ENCODE results near the gene PALM.

Gene PALM

GRCh38 chr19:752652-753517, 44.1 kb downstream of the PALM start:
- no peak for DNase-seq

GRCh38 chr19:754530-754929, 45.8 kb downstream of the PALM start:
- DNase-seq = no peak

GRCh38 chr19:755063-755462, 46.3 kb downstream of the PALM start:
- DNase-seq = no peak

DNA sequence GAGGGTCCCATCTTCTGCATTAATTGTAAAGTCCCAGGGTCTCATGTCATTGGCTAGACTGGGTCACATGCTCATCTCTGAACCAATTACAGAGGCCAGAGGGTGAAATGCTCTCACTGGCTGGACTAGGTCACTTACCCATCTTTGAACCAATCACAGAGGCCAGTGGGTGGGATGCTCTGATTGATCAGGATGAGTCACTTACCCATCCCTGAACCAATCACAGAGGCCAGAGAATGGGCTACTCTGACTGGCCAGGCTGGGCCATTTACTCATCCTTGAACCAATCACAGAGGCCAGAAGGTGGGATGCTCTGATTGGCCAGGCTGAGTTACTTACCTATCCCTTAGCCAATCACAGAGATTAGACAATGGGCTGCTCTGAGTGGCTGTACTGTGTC, 47.5 kb downstream of the PALM start:
- no peak for DNase-seq

DNA sequence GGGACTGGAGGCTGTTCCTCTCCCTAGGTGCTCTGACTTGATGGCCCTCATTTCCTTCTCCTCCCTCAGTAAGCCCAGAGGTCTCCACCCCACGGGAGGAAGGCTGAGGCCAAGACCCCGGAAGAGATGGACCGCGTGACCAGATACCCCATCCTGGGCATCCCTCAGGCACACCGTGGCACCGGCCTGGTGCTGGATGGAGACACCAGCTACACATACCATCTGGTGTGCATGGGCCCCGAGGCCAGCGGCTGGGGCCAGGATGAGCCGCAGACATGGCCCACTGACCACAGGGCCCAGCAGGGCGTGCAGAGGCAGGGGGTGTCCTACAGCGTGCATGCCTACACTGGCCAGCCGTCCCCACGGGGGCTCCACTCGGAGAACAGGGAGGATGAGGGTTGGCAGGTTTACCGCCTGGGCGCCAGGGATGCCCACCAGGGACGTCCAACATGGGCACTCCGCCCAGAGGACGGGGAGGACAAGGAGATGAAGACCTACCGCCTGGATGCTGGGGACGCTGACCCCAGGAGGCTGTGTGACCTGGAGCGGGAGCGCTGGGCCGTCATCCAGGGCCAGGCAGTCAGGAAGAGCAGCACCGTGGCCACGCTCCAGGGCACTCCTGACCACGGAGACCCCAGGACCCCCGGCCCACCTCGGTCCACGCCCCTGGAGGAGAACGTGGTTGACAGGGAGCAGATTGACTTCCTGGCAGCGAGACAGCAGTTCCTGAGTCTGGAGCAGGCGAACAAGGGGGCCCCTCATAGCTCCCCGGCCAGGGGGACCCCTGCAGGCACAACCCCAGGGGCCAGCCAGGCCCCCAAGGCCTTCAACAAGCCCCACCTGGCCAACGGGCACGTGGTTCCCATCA, 48.3 kb downstream of the PALM start:
- no peak for DNase-seq

DNA sequence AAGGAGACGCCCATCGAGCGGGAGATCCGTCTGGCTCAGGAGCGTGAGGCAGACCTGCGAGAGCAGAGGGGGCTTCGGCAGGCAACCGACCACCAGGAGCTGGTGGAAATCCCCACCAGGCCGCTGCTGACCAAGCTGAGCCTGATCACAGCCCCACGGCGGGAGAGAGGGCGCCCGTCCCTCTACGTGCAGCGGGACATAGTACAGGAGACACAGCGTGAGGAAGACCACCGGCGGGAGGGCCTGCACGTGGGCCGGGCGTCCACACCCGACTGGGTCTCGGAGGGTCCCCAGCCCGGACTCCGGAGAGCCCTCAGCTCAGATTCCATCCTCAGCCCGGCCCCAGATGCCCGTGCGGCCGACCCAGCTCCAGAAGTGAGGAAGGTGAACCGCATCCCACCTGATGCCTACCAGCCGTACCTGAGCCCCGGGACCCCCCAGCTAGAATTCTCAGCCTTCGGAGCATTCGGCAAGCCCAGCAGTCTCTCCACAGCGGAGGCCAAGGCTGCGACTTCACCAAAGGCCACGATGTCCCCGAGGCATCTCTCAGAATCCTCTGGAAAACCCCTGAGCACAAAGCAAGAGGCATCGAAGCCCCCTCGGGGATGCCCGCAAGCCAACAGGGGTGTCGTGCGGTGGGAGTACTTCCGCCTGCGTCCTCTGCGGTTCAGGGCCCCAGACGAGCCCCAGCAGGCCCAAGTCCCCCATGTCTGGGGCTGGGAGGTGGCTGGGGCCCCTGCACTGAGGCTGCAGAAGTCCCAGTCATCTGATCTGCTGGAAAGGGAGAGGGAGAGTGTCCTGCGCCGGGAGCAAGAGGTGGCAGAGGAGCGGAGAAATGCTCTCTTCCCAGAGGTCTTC, 49.3 kb downstream of the PALM start:
- no peak for DNase-seq

GRCh38 chr19:763181-763580, 54.4 kb downstream of the PALM start:
- DNase-seq = no peak

GRCh38 chr19:763869-764268, 55.1 kb downstream of the PALM start:
- DNase-seq = no peak

GRCh38 chr19:764301-764700, 55.6 kb downstream of the PALM start:
- DNase-seq = no peak

- DNase-seq = no peak
Observed at GRCh38 chr19:765179-765738, 56.5 kb downstream of the PALM start.

- no peak for DNase-seq
Observed at GRCh38 chr19:768424-768823, 59.7 kb downstream of the PALM start.

DNA sequence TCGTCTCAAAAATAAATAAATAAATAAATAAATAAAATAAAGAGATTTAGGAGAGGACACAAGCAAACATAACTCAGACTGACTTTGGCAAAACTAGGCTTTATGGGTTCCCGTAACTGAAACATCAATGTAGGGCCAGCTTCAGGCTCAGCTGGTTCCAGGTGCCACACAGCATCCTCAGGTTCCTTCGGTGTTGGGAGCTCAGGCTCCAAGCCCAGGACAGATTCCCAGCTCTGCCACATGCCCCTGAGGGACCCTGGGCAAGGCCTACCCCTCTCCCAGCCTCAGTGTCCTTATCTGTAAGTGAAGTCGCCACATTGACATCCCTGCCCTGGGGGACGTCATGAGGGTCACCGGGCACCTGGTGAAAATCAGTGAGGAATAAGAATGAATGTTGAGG, 60.9 kb downstream of the PALM start:
- no peak for DNase-seq

GRCh38 chr19:771332-771785, 62.6 kb downstream of the PALM start:
- DNase-seq = no peak

DNA sequence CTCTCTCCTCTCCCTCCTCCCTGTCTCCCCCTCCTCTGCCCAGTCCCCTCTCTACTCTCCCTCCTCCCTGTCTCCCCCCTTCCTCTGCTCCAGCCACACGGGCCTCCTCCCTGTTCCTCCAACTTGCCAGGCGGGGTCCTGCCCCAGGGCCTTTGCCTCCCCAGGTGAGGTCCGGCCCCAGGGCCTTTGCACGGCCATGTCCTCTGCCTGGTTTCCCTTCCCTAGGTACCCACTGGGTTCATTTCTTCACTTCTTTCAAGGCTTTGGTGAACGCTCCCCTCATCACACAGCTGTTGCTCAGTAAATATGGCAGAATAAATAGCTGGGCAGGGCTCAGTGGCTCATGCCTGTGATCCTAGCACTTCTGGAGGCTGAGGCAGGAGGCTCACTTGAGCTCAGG, 63.3 kb downstream of the PALM start:
- no peak for DNase-seq

DNA sequence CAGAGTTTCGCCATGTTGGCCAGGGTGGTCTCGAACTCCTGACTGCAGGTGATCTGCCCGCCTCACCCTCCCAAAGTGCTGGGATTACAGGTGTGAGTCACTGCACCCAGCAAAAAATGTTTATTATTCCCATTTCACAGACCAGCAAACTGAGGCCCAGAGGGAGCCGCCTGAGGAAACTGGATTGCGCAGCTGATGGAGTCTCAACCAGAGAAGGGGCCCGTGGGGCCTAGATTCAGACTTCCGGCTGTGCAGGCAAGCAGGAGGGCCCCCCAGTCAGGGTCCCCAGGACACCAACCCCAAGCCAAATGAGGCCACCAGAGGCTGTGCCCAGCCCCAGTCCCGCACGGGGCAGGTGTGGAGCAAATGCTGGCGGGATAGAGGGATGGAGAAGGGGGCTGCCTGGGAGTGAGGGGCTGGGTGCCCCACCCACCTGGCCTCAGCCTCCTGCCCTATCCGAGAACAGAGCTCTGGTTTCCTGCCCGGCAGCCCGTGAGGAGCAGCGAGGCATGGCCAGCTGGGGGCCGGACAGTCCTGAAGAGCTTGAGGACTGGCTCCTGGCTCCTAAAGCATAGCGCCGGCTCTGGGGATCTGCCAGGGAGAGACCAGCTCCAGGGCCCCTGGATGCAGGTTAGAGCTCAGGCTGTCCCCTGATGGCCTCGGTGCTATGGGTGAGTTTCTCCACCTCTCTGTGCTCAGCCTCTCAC, 64.1 kb downstream of the PALM start:
- DNase-seq = no peak

DNA sequence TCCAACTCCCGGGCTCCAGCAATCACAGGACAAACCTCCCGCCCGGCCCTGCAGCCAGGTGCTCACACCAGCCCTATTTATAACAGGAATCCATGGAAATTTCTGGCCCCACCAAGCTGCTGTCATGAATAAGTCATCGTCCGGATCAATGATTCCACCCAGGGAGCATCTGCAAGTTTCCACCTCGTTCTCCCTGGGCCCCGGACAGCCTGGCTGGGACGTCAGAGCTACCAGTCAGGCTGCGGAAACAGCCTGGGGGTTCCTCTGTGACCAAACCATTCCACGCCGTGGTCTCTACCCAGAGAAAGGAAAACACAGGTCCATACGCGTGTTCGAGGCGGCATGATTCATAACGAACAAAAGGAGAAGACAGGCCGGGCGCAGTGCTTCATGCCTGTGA, 67.8 kb downstream of the PALM start:
- no peak for DNase-seq

DNA sequence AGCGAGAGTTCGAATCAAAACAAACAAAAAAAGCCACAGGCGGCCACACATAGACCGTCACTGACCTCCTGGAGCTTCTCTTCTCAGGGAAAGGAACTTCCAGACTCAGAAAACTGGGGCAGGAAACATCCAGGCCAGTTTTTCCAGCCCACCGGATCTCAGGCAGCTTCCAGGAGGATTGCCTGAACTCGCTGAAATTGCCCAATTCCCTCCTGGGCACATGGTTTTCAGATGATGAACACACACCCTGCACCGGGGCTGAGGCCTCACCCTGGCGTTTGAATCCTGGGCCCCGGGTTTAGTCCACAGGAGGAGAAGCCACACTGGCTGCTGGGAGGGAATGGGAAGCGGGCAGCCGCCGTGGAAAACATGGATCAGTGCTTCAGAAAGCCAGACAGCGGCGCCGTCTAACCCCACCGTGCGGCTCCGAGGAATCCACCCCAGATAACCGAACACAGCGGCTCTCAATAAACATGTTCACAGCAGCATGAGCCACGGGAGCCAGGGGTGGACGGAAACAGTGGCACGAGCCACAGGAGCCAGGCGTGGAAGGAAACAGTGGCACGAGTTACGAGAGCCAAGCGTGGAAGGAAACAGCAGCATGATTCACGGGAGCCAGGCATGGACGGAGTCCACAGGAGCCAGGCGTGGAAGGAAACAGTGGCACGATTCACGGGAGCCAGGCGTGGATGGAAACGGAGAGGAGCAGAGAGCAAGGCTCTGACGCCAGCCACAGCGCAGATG, 70.3 kb downstream of the PALM start:
- no peak for DNase-seq

GRCh38 chr19:780935-781334, 72.2 kb downstream of the PALM start:
- DNase-seq = no peak

GRCh38 chr19:781800-782184, 73.1 kb downstream of the PALM start:
- DNase-seq = no peak

- no peak for DNase-seq
Observed at GRCh38 chr19:782185-782877, 73.6 kb downstream of the PALM start.

Data from NCI-H2107 (cell line).